Inflammatory macrophage (primary cell): ENCODE results near the gene DNAL4.

Experiments
- DNase-seq, 2 donors: peaks; one replicate each; pipeline ENCODE4 v3.0.0-alpha.2; 2020 to 2022

DNAL4 gene

DNA sequence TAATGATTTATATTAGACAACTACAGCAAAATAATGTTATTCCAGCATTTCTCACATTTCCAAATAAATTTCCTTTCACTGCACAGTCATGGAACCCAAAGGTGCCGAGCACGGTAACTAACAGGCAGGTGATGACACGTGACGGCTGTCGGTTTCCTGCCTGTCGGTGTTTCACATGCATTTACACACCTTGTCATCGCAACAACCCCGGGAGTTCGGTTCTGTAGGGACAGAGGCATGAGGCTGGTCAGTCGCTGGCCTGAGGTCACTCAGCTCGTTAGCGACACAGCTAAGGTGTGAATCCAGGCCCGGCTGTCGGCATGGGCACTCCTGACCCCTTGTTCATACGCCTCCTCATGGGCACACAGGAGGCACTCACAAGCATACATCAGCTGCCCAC, 9.9 kb downstream of the DNAL4 start:
- no peak for DNase-seq

DNA sequence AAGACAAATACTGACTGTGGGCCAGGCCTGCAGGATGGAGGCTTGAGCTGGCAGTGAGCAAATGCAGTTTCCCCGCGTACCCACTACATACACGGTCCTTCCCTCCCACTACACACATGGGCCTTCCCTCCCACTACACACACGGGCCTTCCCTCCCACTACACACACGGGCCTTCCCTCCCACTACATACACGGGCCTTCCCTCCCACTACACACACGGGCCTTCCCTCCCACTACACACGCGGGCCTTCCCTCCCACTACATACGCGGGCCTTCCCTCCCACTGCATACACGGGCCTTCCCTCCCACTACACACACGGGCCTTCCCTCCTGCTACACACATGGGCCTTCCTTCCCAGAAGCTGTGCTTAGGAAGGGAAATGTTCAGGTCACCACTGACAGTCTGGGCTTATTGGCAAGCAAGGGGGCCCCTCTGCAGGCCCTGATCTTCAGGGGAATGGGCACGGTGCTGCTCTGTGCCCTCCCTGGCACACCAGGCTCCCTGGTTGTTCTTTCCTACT, 10.8 kb downstream of the DNAL4 start:
- peak in 1 of 2 donors; percentile 34 for DNase-seq

DNA sequence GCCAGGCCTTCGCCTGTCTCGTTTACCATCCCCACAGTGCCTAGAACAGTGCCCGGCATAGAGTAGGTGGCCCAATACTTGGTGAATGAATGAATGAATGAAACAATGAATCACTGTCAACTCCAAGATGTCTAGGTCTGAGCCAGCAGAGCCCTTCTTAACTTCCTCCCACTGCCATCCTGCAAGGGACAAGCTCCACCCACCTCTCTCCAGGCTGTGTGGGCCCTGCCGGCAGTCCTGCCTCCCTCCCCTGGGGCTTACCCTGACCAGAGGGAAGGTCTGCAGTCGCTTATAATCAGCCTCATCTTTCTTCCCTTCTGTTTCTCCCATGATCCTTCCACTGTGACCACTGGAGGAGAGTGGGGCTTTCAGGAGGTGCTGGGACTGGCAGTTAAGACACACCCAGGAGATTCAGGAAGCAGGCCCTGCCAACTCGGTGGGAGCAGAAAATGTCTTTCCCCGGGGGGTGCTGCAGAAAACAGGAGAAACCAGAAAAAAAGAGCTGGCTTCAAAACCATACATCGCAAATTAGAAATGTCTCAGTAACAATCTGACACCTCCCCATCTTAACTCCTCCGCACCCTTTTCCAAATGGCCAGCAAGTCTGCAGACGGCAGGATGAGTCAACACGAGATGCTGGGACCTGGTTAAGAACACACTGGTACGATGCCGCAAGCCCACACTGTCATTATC, 11.4 kb downstream of the DNAL4 start:
- DNase-seq = peak; percentile 37 to 51

DNA sequence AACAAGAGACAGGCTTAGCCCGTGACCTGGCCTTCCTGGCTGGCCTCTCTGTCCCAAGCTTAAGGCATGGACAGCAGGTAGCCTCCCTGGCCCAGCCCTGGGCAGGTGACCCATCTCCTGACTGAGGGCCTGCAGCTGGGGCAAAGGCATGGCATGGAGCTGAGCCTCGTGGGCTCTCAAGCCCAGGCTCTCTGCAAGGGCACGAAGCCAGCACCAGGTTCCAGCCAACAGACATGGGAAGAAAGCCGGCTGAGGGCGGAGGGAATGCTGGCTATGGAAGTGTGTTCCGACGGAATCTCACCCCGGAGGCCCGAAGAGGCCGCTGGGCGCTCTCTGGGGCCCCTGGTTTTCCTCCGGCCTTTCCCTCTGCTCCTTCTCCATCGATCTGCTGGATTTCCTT, 12.9 kb downstream of the DNAL4 start:
- DNase-seq = no peak

DNA sequence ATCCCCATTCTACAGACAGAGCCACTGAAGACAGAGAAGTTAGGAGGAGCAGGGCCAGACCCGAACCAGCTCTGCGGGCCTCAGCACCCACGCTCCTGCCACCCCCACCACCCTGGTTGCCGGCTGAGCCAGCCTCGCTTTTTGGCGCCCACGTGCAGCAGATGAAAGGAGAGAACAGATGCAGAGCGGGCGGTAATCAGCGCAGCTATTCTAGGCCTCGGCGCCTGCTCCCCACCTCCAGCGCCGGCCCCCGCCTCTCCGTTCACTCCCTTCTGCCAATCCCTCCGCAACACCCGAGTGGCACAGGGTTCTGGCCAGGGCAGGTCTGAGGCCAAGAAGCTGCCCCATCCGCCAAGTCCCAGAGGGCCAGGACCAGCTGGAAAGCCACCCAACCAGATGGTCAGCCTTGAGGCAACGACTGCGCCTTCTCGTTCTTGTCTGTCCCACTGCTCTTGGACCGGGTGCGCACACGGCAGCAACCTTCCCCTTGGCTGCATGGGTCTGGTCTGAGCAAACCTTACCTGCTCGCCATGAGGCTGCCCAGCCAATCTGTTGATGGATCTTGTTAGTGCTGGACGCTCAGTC, 16.8 kb downstream of the DNAL4 start:
- DNase-seq = no peak

GRCh38 chr22:38776086-38776485, 17.9 kb downstream of the DNAL4 start:
- no peak for DNase-seq

GRCh38 chr22:38775656-38776055, 18.3 kb downstream of the DNAL4 start:
- DNase-seq = no peak

DNA sequence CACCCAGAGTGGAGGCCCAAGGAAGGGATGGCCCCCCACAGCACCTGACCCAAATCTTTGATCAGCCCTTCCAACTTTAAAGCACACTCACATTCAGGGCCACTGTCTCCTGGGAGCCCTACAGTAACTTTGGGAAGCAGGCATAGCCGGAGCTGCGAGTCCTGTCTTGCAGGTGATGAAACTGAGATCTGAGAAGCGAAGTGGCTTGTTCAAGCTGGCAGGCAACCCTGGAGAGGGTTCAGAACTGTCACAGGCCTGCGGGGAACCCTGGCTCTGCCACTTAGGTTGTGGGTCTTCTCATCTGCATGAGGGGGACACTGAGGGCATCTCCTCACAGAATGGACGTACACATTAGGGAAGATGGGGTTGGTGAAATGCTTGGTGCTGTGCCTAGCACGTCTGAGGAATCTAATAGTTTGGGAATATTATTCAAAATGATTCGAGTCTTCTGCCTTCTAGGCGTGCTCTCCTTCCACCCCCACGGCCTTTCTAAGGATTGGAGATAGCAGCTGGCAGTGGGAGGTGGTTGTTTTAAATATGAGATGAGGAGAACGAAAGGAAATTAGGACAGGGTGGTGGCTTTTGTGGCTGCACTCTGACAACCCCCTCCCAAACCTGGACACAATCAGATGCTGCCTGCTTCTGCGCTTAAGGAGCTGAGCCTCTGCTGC, 19.3 kb downstream of the DNAL4 start:
- no peak for DNase-seq

DNA sequence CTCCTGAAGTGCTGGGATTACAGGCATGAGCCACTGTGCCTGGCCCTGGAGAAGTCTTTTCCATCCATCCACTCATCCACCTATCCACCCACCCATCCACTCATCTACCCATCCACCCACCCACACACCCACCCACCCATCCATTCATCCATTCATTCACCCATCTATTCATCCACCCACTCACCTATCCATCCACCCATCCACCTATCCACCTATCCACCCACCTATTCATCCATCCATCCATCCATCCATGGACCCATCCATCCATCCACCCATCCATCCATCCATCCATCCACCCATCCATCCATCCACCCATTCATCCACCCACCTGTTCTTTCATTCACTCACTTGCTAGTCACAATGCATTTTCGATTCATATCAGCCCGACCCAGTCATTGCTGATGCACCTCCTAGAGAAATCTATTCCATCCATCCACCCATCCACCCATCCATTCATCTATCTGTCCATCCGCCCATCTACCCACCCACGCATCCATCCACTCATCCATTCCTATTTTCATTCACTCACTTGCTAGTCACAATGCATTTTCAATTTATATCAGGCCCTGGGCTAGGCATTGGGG, 20.5 kb downstream of the DNAL4 start:
- DNase-seq = no peak

DNA sequence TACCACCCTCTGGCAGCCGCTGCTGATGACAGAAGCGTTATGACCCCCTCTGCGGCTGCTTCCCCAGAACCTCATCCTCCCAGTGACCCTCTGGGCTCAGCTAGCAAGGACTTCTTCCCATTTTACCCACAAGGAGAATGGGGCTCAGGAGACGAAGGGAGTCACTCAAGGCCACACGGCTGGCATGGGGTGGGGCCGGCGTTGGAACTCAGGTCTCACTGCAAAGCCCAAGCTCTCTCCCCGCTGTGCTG, 21.4 kb downstream of the DNAL4 start:
- DNase-seq = no peak

- DNase-seq = no peak
Measured at GRCh38 chr22:38770257-38770949, 23.5 kb downstream of the DNAL4 start.

- DNase-seq = no peak
Measured at GRCh38 chr22:38768036-38768435, 25.9 kb downstream of the DNAL4 start.

DNA sequence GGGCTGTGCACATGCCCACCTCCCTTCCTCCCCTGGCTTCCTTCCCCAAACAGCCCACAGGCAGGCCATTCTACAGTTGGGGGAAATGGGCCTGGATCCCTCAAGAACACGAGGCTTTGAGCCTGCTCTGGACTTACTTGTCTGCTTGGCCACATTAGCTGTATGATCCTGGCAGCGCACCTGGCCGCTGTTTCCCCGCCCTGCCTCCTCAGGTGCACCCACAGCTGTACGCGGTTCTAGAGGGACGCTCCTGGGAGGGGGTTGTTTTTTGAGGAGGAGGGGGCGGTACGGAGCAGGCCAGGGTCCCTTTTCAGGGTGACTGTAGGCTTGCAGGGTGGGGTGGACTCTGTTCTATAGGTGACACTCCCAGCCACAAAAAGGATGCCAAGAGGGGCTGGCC, 26.6 kb downstream of the DNAL4 start:
- peak in 1 of 2 donors; percentile 13 for DNase-seq

DNA sequence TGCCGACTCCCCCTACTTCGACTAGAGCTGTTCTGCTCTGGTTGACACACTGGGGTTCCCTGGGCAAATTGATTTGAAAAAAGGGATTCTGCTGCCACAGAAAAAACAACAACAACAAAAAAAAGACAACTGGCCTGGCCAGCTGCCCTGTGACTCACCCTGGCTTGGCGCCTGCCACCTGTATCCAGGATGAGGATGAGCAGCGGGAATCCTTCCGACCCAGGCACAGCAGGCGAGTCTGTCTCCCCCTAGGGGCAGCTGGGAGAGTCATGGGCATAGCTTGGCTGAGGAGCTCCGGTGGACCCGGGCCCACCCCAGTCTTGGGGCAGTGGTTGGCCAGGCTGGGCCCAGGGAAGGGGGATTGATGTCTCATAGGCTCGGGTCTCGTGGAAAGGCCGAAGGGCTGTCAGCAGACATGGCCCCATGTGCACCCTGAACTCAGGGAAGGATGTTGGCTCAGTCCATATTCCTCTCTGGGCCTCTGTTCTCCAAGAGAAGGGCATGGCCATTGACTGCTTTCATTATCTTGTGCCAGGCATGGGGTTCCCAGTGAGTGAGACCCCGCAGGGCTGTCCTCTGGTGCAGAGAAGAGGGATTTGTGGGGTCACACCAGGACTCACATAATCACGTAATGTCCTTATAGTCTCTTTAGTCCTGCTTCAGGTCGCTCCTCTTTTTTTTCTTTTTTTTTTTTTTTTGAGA, 27.7 kb downstream of the DNAL4 start:
- DNase-seq = peak; percentile 23 to 52

- no peak for DNase-seq
Measured at GRCh38 chr22:38762551-38762983, 31.4 kb downstream of the DNAL4 start.

DNA sequence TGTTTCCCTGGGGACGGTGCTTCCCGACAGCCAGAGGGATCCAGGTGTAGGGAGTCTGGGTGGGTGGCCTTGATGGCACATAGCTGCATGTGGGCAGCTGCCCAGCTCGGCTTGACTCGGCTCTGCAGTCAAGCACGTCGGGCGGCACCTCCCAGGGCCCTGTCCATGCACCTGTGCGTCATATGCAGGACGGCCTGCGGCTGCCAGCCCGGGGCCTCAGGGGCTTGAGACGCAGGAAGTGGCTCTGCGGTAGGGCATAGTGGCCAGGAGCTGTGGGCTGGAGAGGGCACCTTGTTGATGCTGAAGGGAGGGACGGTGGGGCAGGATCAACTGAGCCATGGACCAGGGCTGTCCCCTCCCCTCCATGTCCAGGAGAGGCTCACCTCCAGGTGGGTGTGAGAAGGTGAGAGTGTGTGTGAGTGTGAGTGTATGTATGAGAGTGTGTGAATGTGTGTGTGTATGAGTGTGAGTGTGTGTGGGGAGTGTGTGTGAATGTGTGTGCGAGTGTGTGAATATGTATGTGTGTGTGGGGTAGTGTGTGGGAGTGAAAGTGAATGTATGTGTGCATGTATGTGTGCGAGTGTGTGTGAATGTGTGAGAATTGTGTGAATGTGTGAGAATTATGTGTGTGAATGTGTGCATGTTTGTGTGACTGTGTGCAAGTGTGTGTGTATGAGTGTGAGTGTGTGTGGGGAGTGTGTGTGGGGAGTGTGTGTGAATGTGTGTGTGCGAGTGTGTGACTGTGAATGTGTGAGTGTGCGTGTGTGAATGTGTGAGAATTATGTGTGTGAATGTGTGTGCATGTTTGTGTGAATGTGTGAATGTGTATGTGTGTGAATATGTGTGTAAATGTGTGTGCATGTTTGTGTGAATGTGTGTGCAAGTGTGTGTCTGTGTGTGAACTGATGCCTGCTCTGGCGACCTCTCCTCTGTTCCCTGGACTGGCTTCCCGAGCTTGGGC, 32.5 kb downstream of the DNAL4 start:
- DNase-seq = no peak

DNA sequence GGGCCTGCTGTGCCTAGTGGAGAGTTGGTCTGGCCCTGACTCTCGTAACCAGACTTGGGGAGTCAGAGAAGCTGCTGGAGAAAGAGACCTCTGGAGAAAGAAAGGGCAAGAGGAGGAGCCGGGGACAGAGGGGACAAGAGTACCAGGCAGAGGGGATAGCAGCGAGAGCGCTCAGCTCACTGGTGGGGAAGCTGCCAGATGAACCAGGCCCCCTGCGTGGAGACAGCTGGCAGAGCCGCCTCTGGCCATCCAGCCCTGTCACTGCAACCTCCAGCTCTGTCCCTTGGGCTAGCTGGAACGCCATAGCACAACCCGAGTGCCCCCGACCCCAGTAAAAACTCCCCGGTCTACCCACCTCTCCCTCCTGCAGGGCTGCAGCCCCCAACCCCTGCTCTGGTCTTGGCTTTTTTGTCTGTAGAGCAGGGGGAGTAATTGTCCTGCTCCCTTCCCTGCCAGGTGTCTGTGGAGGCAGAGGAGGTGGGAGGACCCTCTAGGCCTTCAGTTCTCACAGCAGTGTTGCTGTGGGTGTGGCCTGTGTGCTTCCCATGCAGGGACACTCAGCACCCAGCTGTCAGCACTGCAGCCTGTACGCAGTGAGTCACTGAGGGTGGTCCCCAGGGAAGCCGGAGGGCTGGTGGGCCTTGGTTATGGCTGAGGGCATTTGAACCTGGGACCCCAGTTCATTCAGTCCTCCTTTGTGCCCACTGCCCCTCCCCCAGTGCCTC, 33.3 kb downstream of the DNAL4 start:
- no peak for DNase-seq

GRCh38 chr22:38759005-38759404, 34.9 kb downstream of the DNAL4 start:
- no peak for DNase-seq

- DNase-seq = peak in 1 of 2 donors; percentile 19
Measured at GRCh38 chr22:38758276-38758945, 35.5 kb downstream of the DNAL4 start.

- no peak for DNase-seq
Measured at GRCh38 chr22:38757464-38757757, 36.5 kb downstream of the DNAL4 start.
